GM23338 (cell line): ENCODE results near the gene GRM5. TPM values are rescaled to one million over a fixed set of nuclear protein-coding genes. Genes with fewer than 3 reads are reported as not detected.

Experiments
- ATAC-seq: fragments of 200-7000 bp; cut with Tn5 transposase; 3 replicates; pipeline ENCODE4 v1.9.1; 2020
- DNase-seq: peaks from one replicate; pipeline ENCODE4 v3.0.0-alpha.2; 2015; ENCODE audit warnings: low spot score
- H2AFZ ChIP-seq: fragments of 200-600 bp; sonication (generic); 2 replicates; pipeline ENCODE4 v1.8.0; 2016; ENCODE audit warnings: antibody characterized with exemption, mild to moderate bottlenecking, moderate library complexity
- H3F3A ChIP-seq: fragments of 200-600 bp; sonication (generic); replicated peaks from 2 replicates; pipeline ENCODE4 v1.8.0; 2017; ENCODE audit warnings: antibody characterized with exemption, mixed run types, low read depth
- H3K27ac ChIP-seq: fragments of 200-600 bp; sonication (generic); 2 replicates; pipeline ENCODE4 v1.6.1; 2016; ENCODE audit warnings: low read depth
- H3K27me3 ChIP-seq: fragments of 200-600 bp; sonication (generic); 2 replicates; pipeline ENCODE4 v1.8.0; 2016; ENCODE audit warnings: mild to moderate bottlenecking, mixed run types, moderate library complexity; ENCODE audit not compliant: insufficient read depth
- H3K36me3 ChIP-seq: fragments of 200-600 bp; sonication (generic); 2 replicates; pipeline ENCODE4 v1.8.0; 2016; ENCODE audit warnings: mild to moderate bottlenecking; ENCODE audit not compliant: insufficient read depth
- H3K4me1 ChIP-seq: fragments of 200-600 bp; sonication (generic); 2 replicates; pipeline ENCODE4 v1.8.0; 2016; ENCODE audit warnings: mild to moderate bottlenecking, moderate library complexity; ENCODE audit not compliant: insufficient read depth
- H3K4me2 ChIP-seq: fragments of 200-600 bp; sonication (generic); 2 replicates; pipeline ENCODE4 v1.7.1; 2017; ENCODE audit warnings: mixed run types
- H3K4me3 ChIP-seq: fragments of 200-600 bp; sonication (generic); 2 replicates; pipeline ENCODE4 v1.6.1; 2016; ENCODE audit warnings: mixed run types
- H3K79me2 ChIP-seq: fragments of 200-600 bp; sonication (generic); replicated peaks from 2 replicates; pipeline ENCODE4 v1.8.0; 2017; ENCODE audit warnings: mild to moderate bottlenecking; ENCODE audit not compliant: insufficient read depth
- H3K9me2 ChIP-seq: fragments of 200-600 bp; sonication (generic); 2 replicates; pipeline ENCODE4 v1.8.0; 2017; ENCODE audit not compliant: insufficient read depth
- H4K20me1 ChIP-seq: fragments of 200-600 bp; sonication (generic); replicated peaks from 2 replicates; pipeline ENCODE4 v1.8.0; 2017; ENCODE audit warnings: mild to moderate bottlenecking; ENCODE audit not compliant: insufficient read depth
- H3K27ac Mint-ChIP-seq: 2 replicates; pipeline ENCODE4 v1.8.0; 2020; ENCODE audit warnings: inconsistent platforms, mild to moderate bottlenecking, moderate library complexity, mixed read lengths
- H3K27me3 Mint-ChIP-seq: 3 replicates; pipeline ENCODE4 v1.8.0; 2022; ENCODE audit warnings: low read depth, mild to moderate bottlenecking, moderate library complexity, mixed read lengths, inconsistent platforms; ENCODE audit not compliant: insufficient read depth, poor library complexity
- H3K36me3 Mint-ChIP-seq: 3 replicates; pipeline ENCODE4 v1.8.0; 2021; ENCODE audit warnings: low read depth, mild to moderate bottlenecking, inconsistent platforms, moderate library complexity, mixed read lengths
- H3K4me1 Mint-ChIP-seq: 3 replicates; pipeline ENCODE4 v1.8.0; 2020; ENCODE audit warnings: mild to moderate bottlenecking, inconsistent platforms, mixed read lengths
- H3K4me3 Mint-ChIP-seq: 3 replicates; pipeline ENCODE4 v1.8.0; 2021; ENCODE audit warnings: moderate library complexity, mild to moderate bottlenecking, inconsistent platforms, mixed read lengths
- H3K9me3 Mint-ChIP-seq: 3 replicates; pipeline ENCODE4 v1.8.0; 2020; ENCODE audit warnings: moderate library complexity, mild to moderate bottlenecking, inconsistent platforms, mixed read lengths
- ETS1 ChIP-seq: IDR thresholded peaks from 2 replicates; pipeline ENCODE4 v1.6.1; 2016; ENCODE audit warnings: antibody characterized with exemption
- EZH2phosphoT487 ChIP-seq: fragments of 200-600 bp; sonication (generic); IDR thresholded peaks from one replicate; pipeline ENCODE4 v1.8.1; 2018; ENCODE audit warnings: antibody characterized with exemption; ENCODE audit not compliant: unreplicated experiment
- REST ChIP-seq: IDR thresholded peaks from one replicate; pipeline ENCODE4 v1.6.1; 2018; ENCODE audit warnings: antibody characterized with exemption; ENCODE audit not compliant: unreplicated experiment
- ZNF114 ChIP-seq: fragments of 250-450 bp; sonication (Bioruptor Pico); IDR thresholded peaks from 2 replicates; pipeline ENCODE4 v1.5.0; 2020; ENCODE audit warnings: mild to moderate bottlenecking, moderate library complexity
- ZNF331 ChIP-seq: fragments of 250-450 bp; sonication (Bioruptor Pico); IDR thresholded peaks from 2 replicates; pipeline ENCODE4 v1.5.0; 2020; ENCODE audit warnings: low read depth, mild to moderate bottlenecking, moderate library complexity
- polyA plus RNA-seq: library from polyadenylated mRNA; unstranded; fragments of >200 nt; fragmentation: Nextera tagmentation; extraction: Ambion mirVana; gene quantifications from 2 replicates; pipeline ENCODE4 v1.2.1, GENCODE V29; 2016
- total RNA-seq: library from RNA; depleted of rRNA; stranded (reverse); fragments of >200 nt; shearing (Covaris generic); gene quantifications from 2 replicates; pipeline ENCODE4 v1.2.3, GENCODE V29; 2014

GRM5 gene
- total and polyA plus RNA-seq, 2 experiments from 2014 or later, result 0.23 to 0.45 TPM

- TF ChIP-seq REST (no peak), ETS1 (no peak), EZH2phosphoT487 (no peak)
These were observed 369.9 kb downstream of the GRM5 start (continued) for GRCh38 chr11:88695689-88696414.

- Mint-ChIP-seq H3K9me3 (no peaks in the 10 kb centered on the region), H3K4me3 (no peak overlapping the region), H3K27ac (no peak overlapping the region), H3K36me3 (no peaks in the 10 kb centered on the region), H3K4me1 (peaks cover 5% of the 10 kb centered on the region; the same call in 2 of the 3 replicates), H3K27me3 (no peaks in the 10 kb centered on the region)
- no peaks in the 10 kb centered on the region for H3K4me1 ChIP-seq
- H3K4me3 ChIP-seq, result no peak overlapping the region
- H3K9me2 ChIP-seq, result no peaks in the 10 kb centered on the region
- H4K20me1 ChIP-seq, result no peaks in the 10 kb centered on the region
- DNase-seq (no peak), ATAC-seq (no peak)
- H3K79me2 ChIP-seq, result no peaks in the 10 kb centered on the region
- no peaks in the 10 kb centered on the region for H3F3A ChIP-seq
- H3K27ac ChIP-seq, result no peak overlapping the region
- no peaks in the 10 kb centered on the region for H3K36me3 ChIP-seq
- H3K4me2 ChIP-seq, result no peak overlapping the region
- no peaks in the 10 kb centered on the region for H3K27me3 ChIP-seq
- no peak overlapping the region for H2AFZ ChIP-seq
- no peak for TF ChIP-seq ZNF331 (CRISPR knock-in tag)
- TF ChIP-seq EZH2phosphoT487, result no peak
- TF ChIP-seq ZNF114 (CRISPR knock-in tag), result no peak
These were observed 373.3 kb downstream of the GRM5 start for GRCh38 chr11:88692306-88693086.
